SK-N-SH (cell line): ENCODE measurements around the gene SLC9A7. TPM values are rescaled to one million over a fixed set of nuclear protein-coding genes. Genes with fewer than 3 reads are reported as not detected.

Source experiments
- CTCF ChIA-PET: fragments of 300-600, 350-600 bp; formaldehyde crosslinking; extraction: SDS; loops from one replicate; lab custom pipeline; 2021; lab: Yijun Ruan, JAX
- POLR2A ChIA-PET: fragments of 350-600 bp; sonication (Branson Sonifier 250); formaldehyde crosslinking; extraction: SDS; loops from one replicate; lab custom pipeline; 2020; ENCODE audit warnings: antibody characterized with exemption, inconsistent platforms; lab: Yijun Ruan, JAX
- DNase-seq: peaks from one replicate; pipeline ENCODE4 v3.0.0; 2012
- H2AFZ ChIP-seq: fragments of 200-600 bp; sonication (generic); 2 replicates; pipeline ENCODE4 v1.8.1; 2016; ENCODE audit warnings: antibody characterized with exemption, mild to moderate bottlenecking, low read depth
- H3F3A ChIP-seq: fragments of 200-600 bp; sonication (generic); replicated peaks from 2 replicates; pipeline ENCODE3; 2016; ENCODE audit warnings: antibody characterized with exemption, mild to moderate bottlenecking; ENCODE audit not compliant: insufficient read depth
- H3K27ac ChIP-seq, 2 experiments: fragments of 200-500 bp in 1 of 2; fragments of 200-600 bp in 1 of 2; sonication (Bioruptor generic) in 1 of 2; sonication (generic), shearing (Covaris generic) in 1 of 2; 2 replicates each; pipeline versions ENCODE4 v1.5.1 to v1.6.1; 2014 to 2016; ENCODE audit warnings: low read depth in 2 of 2, inconsistent platforms in 1 of 2, low read length in 1 of 2, mild to moderate bottlenecking in 1 of 2, mixed read lengths in 1 of 2
- H3K27me3 ChIP-seq: fragments of 200-600 bp; sonication (generic), shearing (Covaris generic); 2 replicates; pipeline ENCODE4 v1.6.1; 2016; ENCODE audit warnings: mixed run types; ENCODE audit not compliant: insufficient read depth
- H3K36me3 ChIP-seq, 2 experiments: fragments of 200-500 bp in 1 of 2; fragments of 200-600 bp in 1 of 2; sonication (Bioruptor generic) in 1 of 2; sonication (generic) in 1 of 2; replicated peaks in 1 of 2; 2 replicates each; pipeline versions ENCODE3 to v1.5.1; 2014 to 2016; ENCODE audit warnings: low read length in 1 of 2, mild to moderate bottlenecking in 1 of 2; ENCODE audit not compliant: insufficient read depth in 2 of 2, control insufficient read depth in 1 of 2
- H3K4me1 ChIP-seq, 2 experiments: fragments of 200-500 bp in 1 of 2; fragments of 200-600 bp in 1 of 2; sonication (Bioruptor generic) in 1 of 2; sonication (generic), shearing (Covaris generic) in 1 of 2; 2 replicates each; pipeline versions ENCODE4 v1.5.1 to v1.6.1; 2014 to 2016; ENCODE audit warnings: low read depth in 1 of 2, low read length in 1 of 2, mixed run types in 1 of 2; ENCODE audit not compliant: insufficient read depth in 2 of 2, control insufficient read depth in 1 of 2
- H3K4me2 ChIP-seq: fragments of 200-600 bp; sonication (generic), shearing (Covaris generic); 2 replicates; pipeline ENCODE4 v1.6.1; 2017; ENCODE audit warnings: mixed run types
- H3K4me3 ChIP-seq, 2 experiments: fragments of 200-500 bp in 1 of 2; fragments of 200-600 bp in 1 of 2; sonication (Bioruptor generic) in 1 of 2; sonication (generic), shearing (Covaris generic) in 1 of 2; 2 replicates each; pipeline versions ENCODE4 v1.5.1 to v1.8.1; 2014 to 2016; ENCODE audit warnings: low read depth in 2 of 2, inconsistent platforms in 1 of 2, low read length in 1 of 2, mild to moderate bottlenecking in 1 of 2, mixed read lengths in 1 of 2, moderate library complexity in 1 of 2
- H3K79me2 ChIP-seq: fragments of 200-600 bp; sonication (generic); 2 replicates; pipeline ENCODE4 v1.8.1; 2017; ENCODE audit warnings: mild to moderate bottlenecking; ENCODE audit not compliant: insufficient read depth
- H3K9ac ChIP-seq: fragments of 200-600 bp; sonication (generic); 2 replicates; pipeline ENCODE4 v1.6.1; 2017; ENCODE audit warnings: mixed run types
- H3K9me2 ChIP-seq: fragments of 200-600 bp; sonication (generic); 2 replicates; pipeline ENCODE4 v1.6.1; 2017; ENCODE audit warnings: mixed run types
- H3K9me3 ChIP-seq: fragments of 200-600 bp; sonication (generic); 2 replicates; pipeline ENCODE4 v1.6.1; 2017; ENCODE audit warnings: mixed run types, mild to moderate bottlenecking, moderate library complexity
- H4K20me1 ChIP-seq: fragments of 200-600 bp; sonication (generic); 2 replicates; pipeline ENCODE4 v1.6.1; 2017; ENCODE audit warnings: mild to moderate bottlenecking, mixed run types; ENCODE audit not compliant: insufficient read depth
- CHD2 ChIP-seq: fragments of 150-350 bp; IDR thresholded peaks from 2 replicates; pipeline ENCODE4 v1.6.1; 2018; ENCODE audit warnings: low read length; ENCODE audit not compliant: partially characterized antibody
- CTCF ChIP-seq: fragments of 200-600 bp; sonication (generic); IDR thresholded peaks from 2 replicates; pipeline ENCODE4 v1.6.1; 2017; ENCODE audit warnings: antibody characterized with exemption, mild to moderate bottlenecking, moderate library complexity
- ELF1 ChIP-seq: IDR thresholded peaks from 2 replicates; pipeline ENCODE4 v1.4.0; 2012
- EP300 ChIP-seq, 2 experiments: IDR thresholded peaks; 2 replicates each; pipeline versions ENCODE4 v1.4.0 to v1.6.1; 2012; ENCODE audit warnings: borderline replicate concordance in 1 of 2, low read depth in 1 of 2, low read length in 1 of 2
- EZH2phosphoT487 ChIP-seq: fragments of 200-600 bp; sonication (generic); IDR thresholded peaks from 2 replicates; pipeline ENCODE4 v1.6.1; 2017; ENCODE audit warnings: low read depth, mixed run types, mild to moderate bottlenecking, antibody characterized with exemption, moderate library complexity, borderline replicate concordance
- FOSL2 ChIP-seq: IDR thresholded peaks from 2 replicates; pipeline ENCODE4 v1.4.0; 2012; ENCODE audit warnings: low read depth, mild to moderate bottlenecking, moderate library complexity, borderline replicate concordance
- FOXJ3 ChIP-seq: sonication (generic); formaldehyde crosslinking; IDR thresholded peaks from 2 replicates; pipeline ENCODE4 v1.5.1; 2020; ENCODE audit warnings: mild to moderate bottlenecking, missing genetic modification reagents
- GABPA ChIP-seq: IDR thresholded peaks from 2 replicates; pipeline ENCODE4 v1.4.0; 2012; ENCODE audit warnings: low read depth, mild to moderate bottlenecking
- JUND ChIP-seq: IDR thresholded peaks from 2 replicates; pipeline ENCODE4 v1.4.0; 2012
- MAX ChIP-seq: IDR thresholded peaks from 2 replicates; pipeline ENCODE4 v1.4.0; 2012; ENCODE audit warnings: low read depth
- NRF1 ChIP-seq: IDR thresholded peaks from 2 replicates; pipeline ENCODE4 v1.6.1; 2012; ENCODE audit warnings: low read depth, mild to moderate bottlenecking, low read length
- POLR2AphosphoS5 ChIP-seq: IDR thresholded peaks from 2 replicates; pipeline ENCODE4 v1.6.1; 2012; ENCODE audit warnings: low read depth, low read length
- RAD21 ChIP-seq: IDR thresholded peaks from 2 replicates; pipeline ENCODE4 v1.6.1; 2012; ENCODE audit warnings: mild to moderate bottlenecking, low read length
- RFX5 ChIP-seq: IDR thresholded peaks from 2 replicates; pipeline ENCODE4 v1.6.1; 2012; ENCODE audit warnings: mild to moderate bottlenecking, improper control_type of control experiment, low read length
- SMC3 ChIP-seq: IDR thresholded peaks from 2 replicates; pipeline ENCODE4 v1.6.1; 2012; ENCODE audit warnings: low read depth, low read length, improper control_type of control experiment
- TAF1 ChIP-seq: IDR thresholded peaks from 2 replicates; pipeline ENCODE4 v1.6.1; 2012; ENCODE audit warnings: low read depth, mild to moderate bottlenecking, low read length, moderate library complexity, borderline replicate concordance
- TEAD4 ChIP-seq: IDR thresholded peaks from 2 replicates; pipeline ENCODE4 v1.4.0; 2012; ENCODE audit warnings: mild to moderate bottlenecking, borderline replicate concordance; ENCODE audit not compliant: insufficient read depth
- USF1 ChIP-seq: IDR thresholded peaks from 2 replicates; pipeline ENCODE4 v1.4.0; 2012; ENCODE audit warnings: low read depth, borderline replicate concordance
- WGBS: methylation state at CpG from one replicate; pipeline ENCODE4 v1.1.6; 2017; ENCODE audit warnings: low lambda C conversion rate; 5-methylcytosine and 5-hydroxymethylcytosine counted together
- polyA plus RNA-seq, 3 experiments: library from polyadenylated mRNA; depleted of rRNA; stranded (reverse); fragments of >200 nt; gene quantifications; 2 replicates each; pipeline ENCODE4 v1.2.3, GENCODE V29; 2012
- TF ChIP-seq, protein P1 (sequence below): fragments of 150-350 bp; IDR thresholded peaks from 2 replicates; pipeline ENCODE4 v1.6.1; 2016; ENCODE audit warnings: mild to moderate bottlenecking, low read depth, low read length
- TF ChIP-seq, protein P2 (sequence below): fragments of 150-350 bp; IDR thresholded peaks from 2 replicates; pipeline ENCODE4 v1.6.1; 2017; ENCODE audit warnings: antibody characterized with exemption, low read length, low read depth, borderline replicate concordance

Gene SLC9A7
- polyA plus RNA-seq, 1 of the 3 experiments (the other 2 are of a cell fraction): 10.5 TPM

DNA sequence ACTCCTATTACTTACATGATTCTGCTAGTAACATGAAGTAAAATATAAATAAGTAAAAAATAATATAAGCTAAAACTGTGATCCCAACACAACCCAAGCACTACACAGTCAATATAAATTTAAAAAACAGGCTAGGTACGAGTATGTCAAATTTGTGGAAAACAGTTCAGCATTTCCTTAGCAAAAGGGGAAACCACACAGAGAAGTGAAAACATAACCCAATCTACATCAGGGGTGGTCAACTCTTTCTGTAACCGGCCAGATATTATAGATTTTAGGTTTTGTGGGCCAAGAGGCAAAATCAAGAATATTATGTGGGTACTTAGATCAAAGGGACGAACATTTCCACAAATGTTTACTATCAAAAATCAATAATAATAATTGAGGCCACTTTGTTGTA is 115.3 kb downstream of the SLC9A7 start:
- H3K4me1 ChIP-seq: no peaks in the 10 kb centered on the region; a peak in 1 of 4 replicates
- H2AFZ ChIP-seq: no peak overlapping the region
- H3K9ac ChIP-seq: no peak overlapping the region
- H3K9me3 ChIP-seq: no peaks in the 10 kb centered on the region
- no peaks in the 10 kb centered on the region for H3K36me3 ChIP-seq
- no peak overlapping the region for H3K27ac ChIP-seq
- TF ChIP-seq, protein P1, sequence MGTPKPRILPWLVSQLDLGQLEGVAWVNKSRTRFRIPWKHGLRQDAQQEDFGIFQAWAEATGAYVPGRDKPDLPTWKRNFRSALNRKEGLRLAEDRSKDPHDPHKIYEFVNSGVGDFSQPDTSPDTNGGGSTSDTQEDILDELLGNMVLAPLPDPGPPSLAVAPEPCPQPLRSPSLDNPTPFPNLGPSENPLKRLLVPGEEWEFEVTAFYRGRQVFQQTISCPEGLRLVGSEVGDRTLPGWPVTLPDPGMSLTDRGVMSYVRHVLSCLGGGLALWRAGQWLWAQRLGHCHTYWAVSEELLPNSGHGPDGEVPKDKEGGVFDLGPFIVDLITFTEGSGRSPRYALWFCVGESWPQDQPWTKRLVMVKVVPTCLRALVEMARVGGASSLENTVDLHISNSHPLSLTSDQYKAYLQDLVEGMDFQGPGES: no peak
- TF ChIP-seq RAD21 (no peak), MAX (no peak), NRF1 (no peak), EP300 (IDR thresholded peaks at IDR 0.05; ENCODE audit: borderline replicate concordance in 1 of 2, low read depth in 1 of 2, low read length in 1 of 2) (no peak), JUND (no peak), POLR2AphosphoS5 (no peak), CHD2 (no peak), SMC3 (no peak), TEAD4 (no peak), FOSL2 (no peak), USF1 (no peak), RFX5 (no peak), CTCF (no peak), EZH2phosphoT487 (no peak), FOXJ3 (CRISPR knock-in tag) (no peak), GABPA (no peak), TAF1 (no peak), ELF1 (no peak)
- TF ChIP-seq, protein P2, sequence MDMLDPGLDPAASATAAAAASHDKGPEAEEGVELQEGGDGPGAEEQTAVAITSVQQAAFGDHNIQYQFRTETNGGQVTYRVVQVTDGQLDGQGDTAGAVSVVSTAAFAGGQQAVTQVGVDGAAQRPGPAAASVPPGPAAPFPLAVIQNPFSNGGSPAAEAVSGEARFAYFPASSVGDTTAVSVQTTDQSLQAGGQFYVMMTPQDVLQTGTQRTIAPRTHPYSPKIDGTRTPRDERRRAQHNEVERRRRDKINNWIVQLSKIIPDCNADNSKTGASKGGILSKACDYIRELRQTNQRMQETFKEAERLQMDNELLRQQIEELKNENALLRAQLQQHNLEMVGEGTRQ: no peak
- no peaks in the 10 kb centered on the region for H3K79me2 ChIP-seq
- no peak overlapping the region for H3K4me2 ChIP-seq
- H3K27me3 ChIP-seq: peaks cover 9% of the 10 kb centered on the region; the same call in 1 of the 2 replicates
- CTCF ChIA-PET: no interaction called here
- no peaks in the 10 kb centered on the region for H3K9me2 ChIP-seq
- DNase-seq: no peak
- POLR2A ChIA-PET: no interaction called here
- 46% methylated on average over 3 of the region's 3 CpGs for WGBS
- H3K4me3 ChIP-seq: no peak overlapping the region
- no peaks in the 10 kb centered on the region for H4K20me1 ChIP-seq
- peaks cover 4% of the 10 kb centered on the region for H3F3A ChIP-seq
